ENCODE data around the gene GGCX. TPM values are rescaled to one million over a fixed set of nuclear protein-coding genes. Genes with fewer than 3 reads are reported as not detected.

GGCX gene
- total and polyA plus RNA-seq, 2 of the 13 experiments (the other 11 are each of a cell fraction or from before 2014, with no cell fraction given), result 72.5 to 103 TPM

GRCh38 chr2:85577386-85578242 is 16.3 kb upstream of the GGCX start, which contains the start of gene VAMP8 (continued):
- TF ChIP-seq ZNF280D (CRISPR knock-in tag; IDR thresholded peaks at IDR 0.05) (no peak), ZNF672 (CRISPR knock-in tag; IDR thresholded peaks at IDR 0.05) (no peak), PLSCR1 (CRISPR knock-in tag; IDR thresholded peaks at IDR 0.05; ENCODE audit: borderline replicate concordance) (no peak), ZNF124 (CRISPR knock-in tag; IDR thresholded peaks at IDR 0.05) (no peak), THRA (CRISPR knock-in tag; IDR thresholded peaks at IDR 0.05; ENCODE audit: borderline replicate concordance) (no peak), HNRNPUL1 (IDR thresholded peaks at IDR 0.05; ENCODE audit: low read depth, low read length) (no peak), PHB2 (IDR thresholded peaks at IDR 0.05; ENCODE audit: partially characterized antibody) (no peak), SRSF4 (IDR thresholded peaks at IDR 0.05; ENCODE audit: low read depth, low read length, poor library complexity, severe bottlenecking) (no peak), SALL1 (CRISPR knock-in tag; IDR thresholded peaks at IDR 0.05) (peak; percentile 57), TERF1 (CRISPR knock-in tag; IDR thresholded peaks at IDR 0.05) (no peak), ZBTB37 (CRISPR knock-in tag; IDR thresholded peaks at IDR 0.05) (no peak), BCLAF1 (IDR thresholded peaks at IDR 0.05) (no peak), DR1 (CRISPR knock-in tag; IDR thresholded peaks at IDR 0.05) (no peak), IKZF4 (CRISPR knock-in tag; IDR thresholded peaks at IDR 0.05; ENCODE audit: borderline replicate concordance, low read depth, not compliant biosample characterization) (no peak), MAF1 (CRISPR knock-in tag; IDR thresholded peaks at IDR 0.05; ENCODE audit: borderline replicate concordance) (no peak)

All from HepG2 (cell line).